Suppressor macrophage treated with lipopolysaccharide for 1 hour (primary cell): ENCODE data around the gene CCL23.
A peak's percentile ranks its signal among the peaks of the same experiment; 100 is the strongest.
"Not testable (repeated sequence)": the region's sequence is repeated elsewhere in the genome, so short reads cannot be mapped to it uniquely, and the experiment has no call there.

Experiments
- DNase-seq, 3 donors: peaks; one replicate each; pipeline ENCODE4 v3.0.0-alpha.2; 2020 to 2022

The CCL23 gene

GRCh38 chr17:36017799-36018198, at the start of gene CCL23:
Gene CCL23, minus strand, starts transcription at chr17:36017972. Its CDS starts 75 bp downstream, at chr17:36017897.
- DNase-seq = peak; percentile 71 to 87 (median 86)

GRCh38 chr17:36066365-36066985, 48.7 kb upstream of the CCL23 start:
- DNase-seq = no peak

- peak in 2 of 3 donors; percentile 43 to 52 for DNase-seq
Observed at GRCh38 chr17:36063786-36064541, 46.2 kb upstream of the CCL23 start, which contains the start of gene CCL18. Gene CCL18, plus strand, starts transcription at chr17:36064272. Its CDS starts 71 bp downstream, at chr17:36064343.

- peak in 2 of 3 donors; percentile 46 to 52 for DNase-seq
Observed at GRCh38 chr17:36060816-36061215, 43.0 kb upstream of the CCL23 start.

GRCh38 chr17:36059406-36059805, 41.6 kb upstream of the CCL23 start:
- peak in 1 of 3 donors; percentile 42 for DNase-seq

- peak; percentile 59 to 78 (median 69) for DNase-seq
Observed at GRCh38 chr17:36057911-36058310, 40.1 kb upstream of the CCL23 start.

GRCh38 chr17:36055921-36056520, 38.2 kb upstream of the CCL23 start:
- DNase-seq = peak; percentile 71 to 95 (median 92)

GRCh38 chr17:36055171-36055570, 37.4 kb upstream of the CCL23 start:
- DNase-seq = peak in 2 of 3 donors; percentile 59 to 77

GRCh38 chr17:36049643-36050042, 31.9 kb upstream of the CCL23 start:
- no peak for DNase-seq

- DNase-seq = no peak
Observed at GRCh38 chr17:36048066-36048465, 30.3 kb upstream of the CCL23 start.

- peak; percentile 87 to 93 (median 92) for DNase-seq
Observed at GRCh38 chr17:36036235-36036634, 18.5 kb upstream of the CCL23 start.

GRCh38 chr17:36034127-36034526, 16.4 kb upstream of the CCL23 start:
- DNase-seq = peak; percentile 58 to 88 (median 84)

- no peak for DNase-seq
Observed at GRCh38 chr17:36030956-36031355, 13.2 kb upstream of the CCL23 start.

GRCh38 chr17:36027761-36028160, 10.0 kb upstream of the CCL23 start:
- no peak for DNase-seq

- peak; percentile 61 to 75 (median 73) for DNase-seq
Observed at GRCh38 chr17:36024106-36024869, 6.5 kb upstream of the CCL23 start.

GRCh38 chr17:36019423-36019822, 1.7 kb upstream of the CCL23 start:
- no peak for DNase-seq

- DNase-seq = no peak
Observed at GRCh38 chr17:36016555-36016954, 1.2 kb downstream of the CCL23 start.

GRCh38 chr17:36015895-36016294, 1.9 kb downstream of the CCL23 start:
- not testable (repeated sequence) for DNase-seq

GRCh38 chr17:36014946-36015345, 2.8 kb downstream of the CCL23 start:
- DNase-seq = no peak

GRCh38 chr17:36011201-36011600, 6.6 kb downstream of the CCL23 start:
- no peak for DNase-seq

GRCh38 chr17:36008998-36009665, 8.6 kb downstream of the CCL23 start:
- peak; percentile 42 to 72 (median 45) for DNase-seq

- no peak for DNase-seq
Observed at GRCh38 chr17:36004594-36005108, 13.1 kb downstream of the CCL23 start.
